ENCODE data around the gene MSRB2. TPM values are rescaled to one million over a fixed set of nuclear protein-coding genes. Genes with fewer than 3 reads are reported as not detected.

The MSRB2 gene
- polyA plus RNA-seq, 1 donor from 2014 or later: 15.3 TPM

- no peaks in the 10 kb centered on the region for H3K9me3 ChIP-seq (ENCODE audit: low read length)
- H3K27ac ChIP-seq (ENCODE audit: low read length): no peak overlapping the region
- H3K9ac ChIP-seq (ENCODE audit: low read length): no peak overlapping the region
- TF ChIP-seq POLR2AphosphoS5 (IDR thresholded peaks at IDR 0.05) (no peak), TAF1 (IDR thresholded peaks at IDR 0.05; ENCODE audit: low read depth) (no peak)
- H3K79me2 ChIP-seq (replicated peaks; ENCODE audit: insufficient read depth, low read length): no peaks in the 10 kb centered on the region
- H3K4me3 ChIP-seq (ENCODE audit: low read length): no peak overlapping the region
- no peaks in the 10 kb centered on the region for H3K27me3 ChIP-seq (ENCODE audit: insufficient read depth, low read depth, low read length)
- no peaks in the 10 kb centered on the region for H3K36me3 ChIP-seq (ENCODE audit: insufficient read depth, low read length)
- no peaks in the 10 kb centered on the region for H3K9me2 ChIP-seq (ENCODE audit: insufficient read depth, low read length)
- H4K20me1 ChIP-seq (ENCODE audit: insufficient read depth): no peaks in the 10 kb centered on the region
- peaks cover 5% of the 10 kb centered on the region for H3F3A ChIP-seq (ENCODE audit: insufficient read depth, low read length, poor library complexity, severe bottlenecking)
- H2AFZ ChIP-seq (ENCODE audit: low read depth, low read length): no peak overlapping the region
- H3K4me2 ChIP-seq (ENCODE audit: low read length): no peak overlapping the region
Measured at GRCh38 chr10:23058366-23058765, 37.0 kb upstream of the MSRB2 start.

GRCh38 chr10:23060918-23061317 is 34.5 kb upstream of the MSRB2 start:
- Histone ChIP-seq H3K4me2 (ENCODE audit: low read length) (no peak overlapping the region), H4K20me1 (ENCODE audit: insufficient read depth) (no peaks in the 10 kb centered on the region), H3K27me3 (ENCODE audit: insufficient read depth, low read depth, low read length) (no peaks in the 10 kb centered on the region), H3K27ac (ENCODE audit: low read length) (no peak overlapping the region), H3F3A (ENCODE audit: insufficient read depth, low read length, poor library complexity, severe bottlenecking) (peaks cover 4% of the 10 kb centered on the region), H3K9me2 (ENCODE audit: insufficient read depth, low read length) (no peaks in the 10 kb centered on the region), H3K4me3 (ENCODE audit: low read length) (no peak overlapping the region), H2AFZ (ENCODE audit: low read depth, low read length) (no peak overlapping the region), H3K9ac (ENCODE audit: low read length) (no peak overlapping the region), H3K36me3 (ENCODE audit: insufficient read depth, low read length) (no peaks in the 10 kb centered on the region), H3K9me3 (ENCODE audit: low read length) (no peaks in the 10 kb centered on the region), H3K79me2 (replicated peaks; ENCODE audit: insufficient read depth, low read length) (no peaks in the 10 kb centered on the region)
- TF ChIP-seq POLR2AphosphoS5 (IDR thresholded peaks at IDR 0.05) (no peak), TAF1 (IDR thresholded peaks at IDR 0.05; ENCODE audit: low read depth) (no peak), EP300 (conservative IDR thresholded peaks at IDR 0.05; ENCODE audit: poor library complexity, severe bottlenecking) (no peak), SMC3 (conservative IDR thresholded peaks at IDR 0.05; ENCODE audit: poor library complexity) (no peak), EZH2 (IDR thresholded peaks at IDR 0.05; ENCODE audit: borderline replicate concordance, insufficient read depth, low read length, poor library complexity, severe bottlenecking) (no peak), CTCF (IDR thresholded peaks at IDR 0.05; ENCODE audit: poor library complexity, severe bottlenecking) (no peak), MXI1 (conservative IDR thresholded peaks at IDR 0.05; ENCODE audit: poor library complexity, severe bottlenecking) (no peak), RAD21 (conservative IDR thresholded peaks at IDR 0.05) (no peak), REST (IDR thresholded peaks at IDR 0.05; ENCODE audit: borderline replicate concordance) (no peak)

All from neural cell (in vitro differentiated cells).